H1 (cell line): ENCODE data around the gene MMAB. TPM values are rescaled to one million over a fixed set of nuclear protein-coding genes. Genes with fewer than 3 reads are reported as not detected.

Experiments used
- ASH2L ChIP-seq: fragments of 200-600, 300-600 bp; sonication (generic); IDR thresholded peaks from one replicate; pipeline ENCODE4 v1.7.1; 2017; ENCODE audit warnings: low read length
- ATF3 ChIP-seq: IDR thresholded peaks from 2 replicates; pipeline ENCODE4 v1.6.1; 2011; ENCODE audit warnings: low read depth, mild to moderate bottlenecking, low read length; ENCODE audit not compliant: insufficient read depth
- EZH2 ChIP-seq: fragments of 200-600 bp; sonication (generic); IDR thresholded peaks from 2 replicates; pipeline ENCODE4 v1.7.1; 2012; ENCODE audit warnings: low read depth, mild to moderate bottlenecking, moderate library complexity, low read length, inconsistent platforms; ENCODE audit not compliant: severe bottlenecking
- SP1 ChIP-seq: IDR thresholded peaks from 2 replicates; pipeline ENCODE4 v1.6.1; 2011; ENCODE audit warnings: low read depth, low read length
- SP2 ChIP-seq: IDR thresholded peaks from 2 replicates; pipeline ENCODE4 v1.6.1; 2012; ENCODE audit warnings: mild to moderate bottlenecking, low read length, inconsistent platforms
- TBP ChIP-seq: IDR thresholded peaks from 2 replicates; pipeline ENCODE4 v1.6.1; 2011; ENCODE audit warnings: low read depth, low read length, improper control_type of control experiment
- polyA plus RNA-seq, 7 experiments: library from polyadenylated mRNA; depleted of rRNA in 3 of 7; stranded (reverse) in 5 of 7; unstranded in 2 of 7; fragments of >200 nt in 5 of 7; fragments of 200-250 nt in 2 of 7; gene quantifications; 1 replicate in 5 of 7; 2 replicates in 1 of 7; 4 replicates in 1 of 7; pipeline versions ENCODE4 v1.2.1 to v1.2.3, GENCODE V29; 2011 to 2013; ENCODE audit warnings: missing spikeins in 2 of 7, mixed read lengths in 2 of 7
- total RNA-seq: library from RNA; stranded (reverse); fragmentation: NEBNext Ultra II Directional; extraction: Animal tissue kit (Norgen Biotek cat#: 25700); gene quantifications from 2 replicates; pipeline ENCODE4 v1.2.1, GENCODE V29; 2021

MMAB gene
- total and polyA plus RNA-seq, 2 of the 8 experiments (the other 6 are each of a cell fraction or from before 2014, with no cell fraction given): 12.9 to 18.5 TPM

DNA sequence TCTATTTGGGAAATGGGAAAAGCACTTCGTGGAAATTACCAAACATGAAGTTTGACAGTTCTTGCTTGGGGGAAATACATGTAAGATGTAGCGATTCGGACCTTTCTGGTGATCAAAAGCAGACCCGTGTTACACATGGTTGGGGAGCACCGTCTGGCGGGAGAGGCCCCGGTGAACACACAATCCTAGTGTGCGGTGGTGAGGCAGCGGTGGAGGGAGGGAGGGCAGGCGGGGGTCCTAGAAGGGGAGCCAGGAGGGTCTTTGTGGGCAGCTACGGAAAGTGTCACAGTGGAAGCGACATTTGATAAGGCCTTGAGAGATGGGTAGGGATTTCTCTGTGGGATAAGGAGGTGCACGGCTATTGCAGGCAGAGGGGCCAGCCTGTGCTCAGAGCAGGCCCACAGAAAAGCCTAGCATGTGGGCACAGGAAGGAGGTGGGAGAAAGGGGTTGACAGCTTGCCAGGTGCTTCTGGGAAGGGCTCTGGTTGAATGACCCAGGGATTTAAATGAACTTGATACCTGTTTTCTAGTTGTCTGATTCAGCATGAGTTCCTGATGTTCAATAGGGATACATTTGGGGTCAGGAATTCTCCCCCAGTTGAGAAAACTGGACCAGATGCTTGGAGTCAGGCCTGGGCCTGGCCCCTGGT, 7.5 kb upstream of the MMAB start (continued):
- TF ChIP-seq ATF3: no peak
- no peak for TF ChIP-seq SP1
- no peak for TF ChIP-seq ASH2L
- no peak for TF ChIP-seq SP2
- TF ChIP-seq EZH2: no peak
- no peak for TF ChIP-seq TBP
- TF ChIP-seq, all 59 proteins: peak for 0
